Activated T-cell treated with anti-CD3 and anti-CD28 coated beads, Interleukin-2, amount 50 U/mL, for 24 hours (primary cell): ENCODE data around the gene MTHFS.

Source experiments
- DNase-seq: peaks from one replicate; pipeline ENCODE4 v3.0.0-alpha.2; 2020
- H3K27ac Mint-ChIP-seq: 2 replicates; pipeline ENCODE4 v1.8.0; 2020; ENCODE audit warnings: mild to moderate bottlenecking, mixed read lengths
- H3K27me3 Mint-ChIP-seq: 2 replicates; pipeline ENCODE4 v1.8.0; 2020; ENCODE audit warnings: mixed read lengths
- H3K36me3 Mint-ChIP-seq: 2 replicates; pipeline ENCODE4 v1.8.0; 2020; ENCODE audit warnings: low read depth, mixed read lengths
- H3K4me1 Mint-ChIP-seq: 2 replicates; pipeline ENCODE4 v1.8.0; 2020; ENCODE audit warnings: low read depth, mixed read lengths
- H3K4me3 Mint-ChIP-seq: 2 replicates; pipeline ENCODE4 v1.8.0; 2020; ENCODE audit warnings: mild to moderate bottlenecking, moderate library complexity, mixed read lengths
- H3K9me3 Mint-ChIP-seq: 2 replicates; pipeline ENCODE4 v1.8.0; 2020; ENCODE audit warnings: mixed read lengths

The MTHFS gene

DNA sequence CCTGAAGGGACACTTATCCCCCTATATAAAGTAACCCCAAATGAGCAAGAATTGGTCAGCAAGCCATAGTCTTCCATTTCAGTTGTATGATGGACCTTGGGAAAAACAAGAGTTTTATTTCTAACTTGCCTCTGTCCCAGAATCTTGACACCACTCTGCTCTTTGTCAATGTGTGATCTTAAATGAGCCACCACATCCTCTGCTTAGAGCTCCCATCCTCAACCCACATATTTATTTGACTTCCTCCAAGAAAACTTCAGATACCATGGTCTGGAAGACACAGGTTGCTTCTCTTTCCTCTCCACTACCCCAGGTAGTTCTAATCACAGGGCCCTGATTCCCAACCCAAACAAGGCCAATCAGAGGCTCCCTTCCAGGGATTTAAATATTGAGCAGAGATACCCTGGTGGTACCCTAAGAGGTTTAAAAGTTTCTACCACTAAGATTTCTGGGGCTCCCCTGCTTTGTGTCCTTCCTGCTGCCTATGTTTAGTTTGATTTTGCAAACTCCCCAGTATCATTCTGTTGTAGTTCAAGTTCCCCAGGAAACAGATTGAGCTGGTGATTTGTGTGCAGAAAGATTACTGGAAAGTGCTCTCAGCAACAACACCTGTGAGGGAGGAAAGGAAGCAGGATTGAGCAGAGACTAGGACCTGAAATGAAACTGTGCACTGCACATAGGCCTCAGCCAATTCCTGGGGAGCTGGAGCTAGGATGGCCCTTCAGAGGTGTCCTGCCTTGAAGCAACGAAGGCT, 64.3 kb downstream of the MTHFS start:
- no peaks in the 10 kb centered on the region for H3K27me3 Mint-ChIP-seq
- DNase-seq, result no peak
- peaks cover 8% of the 10 kb centered on the region for H3K4me1 Mint-ChIP-seq
- H3K9me3 Mint-ChIP-seq, result no peaks in the 10 kb centered on the region
- H3K36me3 Mint-ChIP-seq, result peaks cover 43% of the 10 kb centered on the region
- peak overlapping the region; percentile 11 for H3K27ac Mint-ChIP-seq
- H3K4me3 Mint-ChIP-seq, result no peak overlapping the region

- Mint-ChIP-seq H3K27me3 (no peaks in the 10 kb centered on the region), H3K36me3 (peaks cover 36% of the 10 kb centered on the region), H3K27ac (no peak overlapping the region), H3K4me3 (no peak overlapping the region), H3K4me1 (peaks cover 8% of the 10 kb centered on the region), H3K9me3 (no peaks in the 10 kb centered on the region)
- DNase-seq, result no peak
These were observed 65.2 kb downstream of the MTHFS start for GRCh38 chr15:79831604-79832003.

DNA sequence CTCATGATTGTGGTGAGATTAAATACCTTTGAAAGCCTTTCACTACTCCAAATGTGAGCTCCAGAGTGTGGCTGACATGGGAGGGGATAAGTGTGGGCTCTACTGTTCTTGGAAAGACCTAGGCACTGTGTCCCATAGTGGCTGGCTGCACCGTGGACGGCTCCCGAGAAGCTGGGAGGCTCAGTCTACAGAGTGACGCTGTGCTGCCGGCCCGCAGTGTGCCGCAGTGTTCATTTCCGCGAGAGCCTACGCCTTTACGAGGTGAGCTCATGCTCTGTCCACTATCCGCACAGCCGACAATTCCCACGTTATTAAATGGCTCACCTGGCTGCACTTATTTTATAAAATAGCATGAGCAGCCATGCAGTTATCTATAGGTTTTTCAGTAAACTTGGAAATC, 66.9 kb downstream of the MTHFS start:
- no peak overlapping the region for H3K4me3 Mint-ChIP-seq
- H3K9me3 Mint-ChIP-seq, result no peaks in the 10 kb centered on the region
- no peaks in the 10 kb centered on the region for H3K27me3 Mint-ChIP-seq
- peaks cover 23% of the 10 kb centered on the region for H3K36me3 Mint-ChIP-seq
- H3K27ac Mint-ChIP-seq, result no peak overlapping the region
- DNase-seq, result no peak
- H3K4me1 Mint-ChIP-seq, result peaks cover 8% of the 10 kb centered on the region

GRCh38 chr15:79828447-79828846, 68.4 kb downstream of the MTHFS start:
- Mint-ChIP-seq H3K27me3 (no peaks in the 10 kb centered on the region), H3K4me1 (peaks cover 4% of the 10 kb centered on the region), H3K9me3 (no peaks in the 10 kb centered on the region), H3K27ac (no peak overlapping the region), H3K4me3 (no peak overlapping the region), H3K36me3 (peaks cover 11% of the 10 kb centered on the region)
- DNase-seq, result no peak

DNA sequence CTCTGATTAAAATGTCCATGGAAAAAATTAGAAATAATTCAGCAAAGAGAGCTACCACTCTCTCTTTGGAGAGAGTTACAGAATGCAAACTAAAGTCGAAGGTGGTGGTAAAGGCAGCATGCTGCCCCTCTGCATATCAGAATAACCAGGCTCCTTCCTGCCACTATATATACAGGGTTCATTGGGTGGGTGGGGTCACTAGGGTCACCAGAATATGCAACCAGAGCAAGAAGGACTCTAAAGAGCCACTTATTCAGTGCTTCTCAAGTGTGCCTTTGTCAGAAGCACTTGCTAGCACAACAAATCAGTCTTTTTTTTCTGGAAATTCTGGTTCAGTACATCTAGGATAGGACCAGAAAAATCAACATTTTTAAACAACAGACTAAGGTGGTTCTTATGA, 70.0 kb downstream of the MTHFS start:
- DNase-seq, result no peak
- H3K27me3 Mint-ChIP-seq, result no peaks in the 10 kb centered on the region
- H3K4me1 Mint-ChIP-seq, result no peaks in the 10 kb centered on the region
- no peak overlapping the region for H3K4me3 Mint-ChIP-seq
- H3K9me3 Mint-ChIP-seq, result no peaks in the 10 kb centered on the region
- no peak overlapping the region for H3K27ac Mint-ChIP-seq
- H3K36me3 Mint-ChIP-seq, result peaks cover 2% of the 10 kb centered on the region

DNA sequence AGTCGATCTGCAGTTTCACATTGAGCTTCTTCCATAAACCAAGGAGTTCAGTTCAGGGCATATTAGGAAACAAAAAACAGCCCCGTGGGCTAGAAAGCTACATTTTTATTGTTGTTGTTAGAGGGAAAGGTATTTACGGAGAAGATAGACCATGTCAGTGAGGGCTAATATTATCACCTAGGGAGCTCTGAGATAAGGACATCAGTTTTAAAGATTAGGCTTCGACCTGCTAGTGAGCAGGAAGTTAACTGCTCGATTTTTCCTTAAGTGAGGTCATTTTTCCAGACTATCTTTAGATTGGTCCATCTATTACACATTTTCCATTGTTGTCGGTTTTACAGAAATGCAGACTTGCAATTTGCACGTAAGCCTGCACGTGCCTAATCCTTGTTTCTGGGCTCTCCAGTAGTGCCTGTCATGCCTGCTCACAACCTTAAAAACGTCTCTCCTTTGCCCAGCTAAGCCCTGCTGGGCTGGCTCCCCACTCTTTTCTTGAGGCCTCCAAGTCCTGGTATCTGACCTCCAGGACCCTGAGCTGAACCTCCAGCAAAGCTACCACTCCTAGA, 72.6 kb downstream of the MTHFS start:
- Mint-ChIP-seq H3K4me3 (no peak overlapping the region), H3K9me3 (peaks cover 4% of the 10 kb centered on the region), H3K27ac (no peak overlapping the region), H3K27me3 (no peaks in the 10 kb centered on the region), H3K36me3 (no peaks in the 10 kb centered on the region), H3K4me1 (no peaks in the 10 kb centered on the region)
- no peak for DNase-seq

GRCh38 chr15:79820820-79821219, 76.0 kb downstream of the MTHFS start:
- H3K27me3 Mint-ChIP-seq, result no peaks in the 10 kb centered on the region
- H3K36me3 Mint-ChIP-seq, result no peaks in the 10 kb centered on the region
- no peak for DNase-seq
- H3K4me3 Mint-ChIP-seq, result no peak overlapping the region
- no peaks in the 10 kb centered on the region for H3K4me1 Mint-ChIP-seq
- peaks cover 4% of the 10 kb centered on the region for H3K9me3 Mint-ChIP-seq
- no peak overlapping the region for H3K27ac Mint-ChIP-seq

GRCh38 chr15:79820176-79820575, 76.6 kb downstream of the MTHFS start:
- H3K27ac Mint-ChIP-seq, result no peak overlapping the region
- DNase-seq, result no peak
- no peaks in the 10 kb centered on the region for H3K36me3 Mint-ChIP-seq
- H3K9me3 Mint-ChIP-seq, result peaks cover 4% of the 10 kb centered on the region
- no peaks in the 10 kb centered on the region for H3K4me1 Mint-ChIP-seq
- H3K27me3 Mint-ChIP-seq, result no peaks in the 10 kb centered on the region
- no peak overlapping the region for H3K4me3 Mint-ChIP-seq

DNA sequence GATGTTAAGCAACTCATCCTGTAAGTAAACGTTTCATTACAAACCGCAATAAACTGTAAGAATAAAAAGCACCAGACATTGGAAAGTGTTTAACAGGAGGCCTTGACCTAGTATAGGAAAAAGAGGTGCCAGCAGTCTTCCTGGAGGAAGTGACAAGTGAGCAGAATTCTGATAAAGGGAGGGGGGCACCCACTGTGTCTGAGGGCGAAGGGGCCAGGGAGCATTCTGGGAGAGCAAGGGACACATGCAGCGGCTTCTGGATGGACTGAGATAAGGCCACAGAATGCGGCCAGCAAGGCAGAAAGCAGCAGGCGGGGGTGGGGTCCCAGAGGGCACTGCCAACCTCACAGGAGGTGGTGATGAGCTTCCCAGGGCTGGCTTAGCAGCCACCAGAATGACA, 80.2 kb downstream of the MTHFS start:
- no peaks in the 10 kb centered on the region for H3K27me3 Mint-ChIP-seq
- peaks cover 4% of the 10 kb centered on the region for H3K9me3 Mint-ChIP-seq
- no peaks in the 10 kb centered on the region for H3K36me3 Mint-ChIP-seq
- DNase-seq, result no peak
- no peak overlapping the region for H3K4me3 Mint-ChIP-seq
- no peak overlapping the region for H3K27ac Mint-ChIP-seq
- H3K4me1 Mint-ChIP-seq, result no peaks in the 10 kb centered on the region

GRCh38 chr15:79815468-79815867, 81.3 kb downstream of the MTHFS start:
- H3K4me3 Mint-ChIP-seq, result no peak overlapping the region
- H3K27ac Mint-ChIP-seq, result no peak overlapping the region
- H3K27me3 Mint-ChIP-seq, result no peaks in the 10 kb centered on the region

GRCh38 chr15:79812541-79812940, 84.3 kb downstream of the MTHFS start:
- H3K9me3 Mint-ChIP-seq, result no peaks in the 10 kb centered on the region
- H3K4me3 Mint-ChIP-seq, result no peak overlapping the region
- H3K4me1 Mint-ChIP-seq, result no peaks in the 10 kb centered on the region
- DNase-seq, result no peak
- no peaks in the 10 kb centered on the region for H3K27me3 Mint-ChIP-seq
- no peak overlapping the region for H3K27ac Mint-ChIP-seq
- no peaks in the 10 kb centered on the region for H3K36me3 Mint-ChIP-seq

More at GRCh38 chr15:79815468-79815867, 81.3 kb downstream of the MTHFS start:
- Mint-ChIP-seq H3K4me1 (no peaks in the 10 kb centered on the region), H3K9me3 (peaks cover 4% of the 10 kb centered on the region), H3K36me3 (no peaks in the 10 kb centered on the region)
- DNase-seq, result no peak

- no peaks in the 10 kb centered on the region for H3K27me3 Mint-ChIP-seq
- H3K27ac Mint-ChIP-seq, result no peak overlapping the region
- H3K4me1 Mint-ChIP-seq, result no peaks in the 10 kb centered on the region
- no peaks in the 10 kb centered on the region for H3K36me3 Mint-ChIP-seq
- no peak for DNase-seq
- no peaks in the 10 kb centered on the region for H3K9me3 Mint-ChIP-seq
- H3K4me3 Mint-ChIP-seq, result no peak overlapping the region
These were observed 85.1 kb downstream of the MTHFS start for GRCh38 chr15:79811406-79812405.

- no peak overlapping the region for H3K27ac Mint-ChIP-seq
- DNase-seq, result no peak
- H3K4me1 Mint-ChIP-seq, result no peaks in the 10 kb centered on the region
- no peak overlapping the region for H3K4me3 Mint-ChIP-seq
- no peaks in the 10 kb centered on the region for H3K36me3 Mint-ChIP-seq
- H3K9me3 Mint-ChIP-seq, result no peaks in the 10 kb centered on the region
- peaks cover 4% of the 10 kb centered on the region for H3K27me3 Mint-ChIP-seq
These were observed 92.0 kb downstream of the MTHFS start for GRCh38 chr15:79804838-79805237.

DNA sequence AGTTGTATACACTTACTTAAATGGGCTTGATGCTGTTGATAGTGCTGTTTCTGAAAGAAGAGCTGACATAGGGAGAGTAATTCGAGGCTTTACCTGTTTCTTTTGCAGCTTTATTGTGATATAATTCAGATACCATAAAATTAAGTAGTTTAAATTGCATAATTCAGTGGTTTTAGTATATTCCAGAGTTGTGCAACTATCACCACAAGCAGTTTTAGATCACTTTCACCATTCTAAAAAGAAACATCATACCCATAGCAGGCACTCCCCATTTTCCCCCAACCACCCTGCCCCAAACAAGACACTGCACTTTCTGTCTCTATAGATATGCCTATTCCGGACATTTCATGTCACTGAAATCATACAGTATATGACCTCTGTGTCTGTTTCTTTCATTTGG, 98.5 kb downstream of the MTHFS start:
- Mint-ChIP-seq H3K27ac (no peak overlapping the region), H3K9me3 (no peaks in the 10 kb centered on the region), H3K36me3 (no peaks in the 10 kb centered on the region), H3K4me1 (no peaks in the 10 kb centered on the region), H3K27me3 (no peaks in the 10 kb centered on the region), H3K4me3 (no peak overlapping the region)
- DNase-seq, result no peak
